CD4-positive, alpha-beta T cell treated with Interferon alpha-2 for 1 hour (primary cell): ENCODE measurements around the gene HUS1.
"Not testable (repeated sequence)": the region's sequence is repeated elsewhere in the genome, so short reads cannot be mapped to it uniquely, and the experiment has no call there.

Source experiments
- DNase-seq, 2 donors: peaks; one replicate each; pipeline ENCODE4 v3.0.0-alpha.2; 2020 to 2022

Gene HUS1

GRCh38 chr7:47943676-47944474 lies 35.5 kb downstream of the HUS1 start:
- no peak for DNase-seq

GRCh38 chr7:47942651-47943050 lies 36.8 kb downstream of the HUS1 start:
- DNase-seq: not testable (repeated sequence)

GRCh38 chr7:47942132-47942531 lies 37.3 kb downstream of the HUS1 start:
- no peak for DNase-seq

GRCh38 chr7:47941136-47941844 lies 38.1 kb downstream of the HUS1 start:
- DNase-seq: peak in 1 of 2 donors; percentile 27

- no peak for DNase-seq
Measured at GRCh38 chr7:47940088-47941013, 39.1 kb downstream of the HUS1 start.

- no peak for DNase-seq
Measured at GRCh38 chr7:47939425-47940036, 39.9 kb downstream of the HUS1 start.

- no peak for DNase-seq
Measured at GRCh38 chr7:47938574-47939165, 40.7 kb downstream of the HUS1 start.

- no peak for DNase-seq
Measured at GRCh38 chr7:47937711-47938573, 41.5 kb downstream of the HUS1 start.

- peak in 1 of 2 donors; percentile 20 for DNase-seq
Measured at GRCh38 chr7:47937065-47937687, 42.2 kb downstream of the HUS1 start.

GRCh38 chr7:47936323-47936722 lies 43.1 kb downstream of the HUS1 start:
- DNase-seq: no peak

GRCh38 chr7:47935336-47935735 lies 44.1 kb downstream of the HUS1 start:
- DNase-seq: no peak

GRCh38 chr7:47934831-47935230 lies 44.6 kb downstream of the HUS1 start:
- no peak for DNase-seq

- DNase-seq: no peak
Measured at GRCh38 chr7:47933215-47933614, 46.2 kb downstream of the HUS1 start.

GRCh38 chr7:47932466-47933037 lies 46.9 kb downstream of the HUS1 start:
- no peak for DNase-seq

- DNase-seq: no peak
Measured at GRCh38 chr7:47932016-47932415, 47.4 kb downstream of the HUS1 start.

- no peak for DNase-seq
Measured at GRCh38 chr7:47931005-47932004, 48.1 kb downstream of the HUS1 start.

- no peak for DNase-seq
Measured at GRCh38 chr7:47924266-47924665, 55.1 kb downstream of the HUS1 start.

- not testable (repeated sequence) for DNase-seq
Measured at GRCh38 chr7:47923081-47923875, 56.1 kb downstream of the HUS1 start.
